ENCODE measurements around the gene LCN15.
"Not testable (repeated sequence)": the region's sequence is repeated elsewhere in the genome, so short reads cannot be mapped to it uniquely, and the experiment has no call there.

The LCN15 gene

DNA sequence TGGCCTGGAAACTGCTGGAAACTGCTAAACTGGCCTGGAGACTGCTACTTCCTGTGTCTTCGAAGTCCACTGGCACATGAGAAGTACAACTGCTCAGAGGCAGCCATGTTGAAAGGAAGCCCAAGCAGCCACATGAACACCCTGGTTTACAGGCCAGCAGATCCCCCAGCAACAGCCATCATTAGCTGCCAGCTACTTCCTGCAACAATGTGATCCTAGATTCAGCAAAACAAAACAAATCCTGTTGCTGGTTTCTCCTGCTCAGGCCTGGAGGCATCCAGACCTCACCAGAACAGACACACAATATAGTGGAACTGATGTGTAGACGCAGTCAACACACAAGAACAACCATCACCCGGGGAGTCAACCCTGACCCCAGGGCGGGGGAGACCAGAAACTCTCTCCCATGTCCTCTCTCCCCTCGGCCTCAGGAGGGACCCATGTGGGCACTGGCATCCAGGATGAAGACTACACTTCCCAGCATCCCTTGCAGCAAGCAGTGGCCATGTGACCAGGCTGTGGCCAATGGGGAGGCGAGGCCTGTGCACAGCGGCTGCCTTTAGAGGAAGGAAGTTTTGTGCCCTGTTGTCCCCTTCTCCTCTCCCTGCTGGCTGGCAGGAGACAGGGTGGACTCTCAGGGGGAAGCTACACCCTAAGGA, 9.2 kb upstream of the LCN15 start:
- DNase-seq: no peak

GRCh38 chr9:136771907-136772415, 7.6 kb upstream of the LCN15 start:
- no peak for DNase-seq

DNA sequence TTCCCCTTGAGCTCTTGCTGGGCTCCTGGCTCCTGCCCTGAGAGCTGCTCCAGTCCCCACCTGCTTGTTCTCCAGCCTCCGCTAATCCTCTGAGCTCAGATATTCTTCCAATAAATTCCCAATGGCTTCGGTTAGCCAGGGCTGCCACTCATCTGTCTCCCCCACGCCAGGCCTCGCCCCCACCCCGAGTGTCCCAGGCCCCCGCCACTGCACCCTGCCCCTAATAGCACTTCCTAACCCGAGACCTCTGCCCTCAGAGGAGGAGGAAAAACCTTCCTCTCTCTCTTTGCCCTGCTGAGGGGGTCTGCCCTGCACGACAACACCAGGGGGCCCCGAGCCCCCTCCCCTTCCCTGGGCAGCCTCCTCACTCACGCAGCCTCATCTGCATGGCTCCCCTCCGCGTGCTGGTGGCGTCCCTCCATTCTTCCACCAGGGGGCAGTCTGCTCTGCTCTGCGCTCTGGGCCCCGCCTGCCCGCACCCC, 5.4 kb upstream of the LCN15 start:
- peak; percentile 75 for DNase-seq

- DNase-seq: peak; percentile 75
Observed at GRCh38 chr9:136766410-136767120, 2.2 kb upstream of the LCN15 start.

GRCh38 chr9:136765745-136766409, 1.6 kb upstream of the LCN15 start:
- not testable (repeated sequence) for DNase-seq

DNA sequence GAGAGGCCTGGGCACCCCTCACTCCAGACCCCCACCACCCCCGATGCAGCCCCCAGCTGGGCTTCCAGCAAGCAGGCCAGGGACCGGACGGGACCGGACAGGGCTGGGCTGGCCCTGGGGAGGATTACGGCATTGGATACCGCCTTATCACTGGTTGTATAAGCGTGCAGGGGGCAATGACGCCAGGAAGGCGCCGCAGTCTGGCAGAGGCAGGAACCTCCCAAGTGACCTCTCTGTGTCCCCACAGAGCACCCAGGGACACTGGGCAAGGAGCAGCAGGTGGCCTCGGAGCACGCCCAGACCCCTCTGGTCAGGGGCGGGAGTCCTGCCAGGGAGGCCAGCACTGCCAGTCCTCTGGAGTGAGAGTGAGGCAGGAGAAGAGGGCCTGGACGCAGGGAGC, 723 bp upstream of the LCN15 start:
- DNase-seq: no peak

- no peak for DNase-seq
Observed at GRCh38 chr9:136763649-136764035, 676 bp downstream of the LCN15 start.

DNA sequence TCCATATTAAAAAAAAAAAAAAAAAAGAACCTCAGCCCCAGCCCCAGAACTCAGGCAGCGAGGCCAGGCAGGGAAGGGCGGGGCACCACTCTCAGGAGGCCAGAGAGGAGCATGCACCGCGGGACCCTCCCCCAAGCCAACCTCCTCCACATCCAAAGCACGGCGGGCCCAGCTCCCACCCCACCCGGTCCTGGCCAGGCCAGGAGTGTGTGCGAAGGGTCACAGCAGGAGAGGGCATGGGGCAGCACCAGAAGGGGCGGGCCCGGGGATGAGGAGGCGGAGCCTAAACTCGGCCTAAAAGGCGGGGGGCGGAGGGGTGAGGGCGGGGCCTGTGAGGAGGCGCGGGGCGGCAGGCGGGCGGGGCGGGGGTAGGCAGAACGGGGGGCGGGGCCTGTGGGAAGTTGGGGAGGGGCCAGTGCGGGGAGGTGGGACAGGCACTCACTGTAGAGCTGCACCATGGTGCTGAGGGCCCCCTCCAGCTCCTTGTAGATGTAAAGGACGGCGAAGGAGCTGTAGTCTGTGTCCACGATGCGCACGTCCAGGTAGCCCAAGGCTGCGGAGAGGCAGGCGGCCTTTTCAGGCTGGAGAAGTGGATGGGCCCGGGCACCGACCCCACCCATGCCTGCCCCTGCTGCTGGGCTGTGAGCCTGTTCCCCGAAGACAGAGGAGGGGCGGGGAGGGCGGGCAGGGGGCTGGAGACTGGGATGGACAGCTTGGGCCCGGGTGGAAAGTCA, 1.2 kb downstream of the LCN15 start:
- peak; percentile 79 for DNase-seq

DNA sequence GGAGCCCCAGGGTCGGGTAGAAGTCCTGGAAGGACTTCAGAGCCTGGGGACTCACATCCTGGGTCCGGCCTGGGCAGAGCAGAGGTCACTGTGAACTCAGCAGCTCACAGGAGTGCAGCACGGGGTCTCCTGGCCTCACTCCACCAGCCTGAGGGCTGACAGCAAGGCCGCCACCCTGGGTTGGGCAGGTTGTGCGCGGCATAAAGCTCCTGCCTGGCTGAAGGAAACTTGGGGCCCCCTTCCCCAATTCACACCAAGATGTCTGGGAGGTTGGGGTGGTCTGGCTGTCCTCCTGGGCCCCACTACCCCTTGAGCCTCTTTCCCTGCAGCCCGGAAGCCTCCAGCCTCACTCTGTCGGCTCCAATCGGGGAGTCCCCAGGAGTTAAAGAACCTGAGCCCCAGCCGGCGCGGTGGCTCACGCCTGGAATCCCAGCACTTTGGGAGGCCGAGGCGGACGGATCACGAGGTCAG, 2.1 kb downstream of the LCN15 start:
- no peak for DNase-seq

GRCh38 chr9:136761545-136761981, 2.8 kb downstream of the LCN15 start:
- DNase-seq: no peak

GRCh38 chr9:136760834-136761544, 3.3 kb downstream of the LCN15 start:
- peak; percentile 73 for DNase-seq

DNA sequence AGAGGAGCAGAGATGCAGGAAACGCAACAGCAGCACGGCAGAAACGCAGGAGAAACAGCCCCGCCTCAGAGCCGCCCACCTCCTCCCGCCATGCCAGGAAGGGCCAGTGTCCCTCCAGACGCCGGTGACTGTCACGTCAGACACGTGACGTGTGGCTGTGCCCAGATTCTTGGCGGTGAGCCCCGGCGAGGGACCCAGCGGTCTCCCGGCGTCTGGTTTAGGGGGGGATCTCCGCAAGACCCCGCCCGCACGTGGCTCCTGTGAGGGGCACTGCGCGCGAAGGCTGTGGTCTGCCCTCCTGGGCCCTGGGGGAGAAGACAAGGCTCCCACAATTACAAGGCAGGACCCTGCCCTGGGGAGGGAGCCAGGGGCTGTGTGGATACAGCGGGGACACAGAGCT, 3.9 kb downstream of the LCN15 start:
- no peak for DNase-seq

GRCh38 chr9:136759436-136760325, 4.6 kb downstream of the LCN15 start:
- no peak for DNase-seq

GRCh38 chr9:136759001-136759400, 5.3 kb downstream of the LCN15 start:
- DNase-seq: no peak

- DNase-seq: no peak
Observed at GRCh38 chr9:136757751-136758140, 6.6 kb downstream of the LCN15 start.

GRCh38 chr9:136757328-136757727, 7.0 kb downstream of the LCN15 start:
- DNase-seq: no peak

- no peak for DNase-seq
Observed at GRCh38 chr9:136756836-136757235, 7.5 kb downstream of the LCN15 start.

DNA sequence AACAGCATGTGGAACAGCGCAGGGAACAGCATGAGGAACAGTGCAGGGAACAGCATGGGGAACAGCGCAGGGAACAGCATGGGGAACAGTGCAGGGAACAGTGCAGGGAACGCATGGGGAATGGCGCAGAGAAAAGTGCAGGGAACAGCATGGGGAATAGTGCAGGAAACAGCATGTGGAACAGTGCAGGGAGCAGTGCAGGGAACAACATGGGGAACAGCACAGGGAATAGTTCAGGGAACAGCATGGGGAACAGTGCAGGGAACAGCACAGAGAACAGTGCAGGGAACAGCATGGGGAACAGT, 8.2 kb downstream of the LCN15 start:
- DNase-seq: no peak

DNA sequence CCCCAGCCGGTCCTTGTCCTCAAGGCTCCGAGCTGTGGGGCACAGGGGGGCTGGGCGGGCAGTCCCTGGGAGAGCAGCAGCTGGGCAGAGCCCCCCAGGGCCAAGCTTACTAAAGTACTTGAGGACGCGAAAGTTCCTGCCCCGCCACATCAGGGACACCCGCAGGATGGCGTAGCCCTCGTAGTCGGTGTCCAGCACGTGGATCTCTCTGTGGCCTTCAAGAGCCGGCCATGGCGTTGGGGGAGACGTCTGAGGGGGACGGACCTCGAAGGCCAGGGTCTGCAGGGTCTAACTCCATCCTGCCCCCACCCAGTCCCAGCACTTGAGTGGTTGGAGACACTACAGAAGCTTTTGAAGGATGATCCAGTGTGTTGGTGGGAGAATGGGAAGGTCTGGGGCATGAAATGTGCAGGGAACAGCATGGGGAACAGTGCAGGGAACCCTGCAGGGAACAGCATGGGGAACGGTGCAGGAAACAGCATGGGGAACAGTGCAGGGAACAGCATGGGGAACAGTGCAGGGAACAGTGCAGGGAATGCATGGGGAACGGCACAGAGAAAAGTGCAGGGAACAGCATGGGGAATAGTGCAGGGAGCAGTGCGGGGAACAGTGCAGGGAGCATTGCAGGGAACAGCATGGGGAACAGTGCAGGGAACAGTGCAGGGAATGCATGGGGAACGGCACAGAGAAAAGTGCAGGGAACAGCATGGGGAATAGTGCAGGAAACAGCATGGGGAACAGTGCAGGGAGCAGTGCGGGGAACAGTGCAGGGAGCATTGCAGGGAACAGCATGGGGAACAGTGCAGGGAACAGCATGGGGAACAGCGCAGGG, 8.8 kb downstream of the LCN15 start:
- DNase-seq: not testable (repeated sequence)

- DNase-seq: no peak
Observed at GRCh38 chr9:136754626-136755301, 9.6 kb downstream of the LCN15 start.

Data from eye (tissue), 1 donor.